ENCODE results near the gene PUM1. TPM values are rescaled to one million over a fixed set of nuclear protein-coding genes. Genes with fewer than 3 reads are reported as not detected.

PUM1 gene, protein sequence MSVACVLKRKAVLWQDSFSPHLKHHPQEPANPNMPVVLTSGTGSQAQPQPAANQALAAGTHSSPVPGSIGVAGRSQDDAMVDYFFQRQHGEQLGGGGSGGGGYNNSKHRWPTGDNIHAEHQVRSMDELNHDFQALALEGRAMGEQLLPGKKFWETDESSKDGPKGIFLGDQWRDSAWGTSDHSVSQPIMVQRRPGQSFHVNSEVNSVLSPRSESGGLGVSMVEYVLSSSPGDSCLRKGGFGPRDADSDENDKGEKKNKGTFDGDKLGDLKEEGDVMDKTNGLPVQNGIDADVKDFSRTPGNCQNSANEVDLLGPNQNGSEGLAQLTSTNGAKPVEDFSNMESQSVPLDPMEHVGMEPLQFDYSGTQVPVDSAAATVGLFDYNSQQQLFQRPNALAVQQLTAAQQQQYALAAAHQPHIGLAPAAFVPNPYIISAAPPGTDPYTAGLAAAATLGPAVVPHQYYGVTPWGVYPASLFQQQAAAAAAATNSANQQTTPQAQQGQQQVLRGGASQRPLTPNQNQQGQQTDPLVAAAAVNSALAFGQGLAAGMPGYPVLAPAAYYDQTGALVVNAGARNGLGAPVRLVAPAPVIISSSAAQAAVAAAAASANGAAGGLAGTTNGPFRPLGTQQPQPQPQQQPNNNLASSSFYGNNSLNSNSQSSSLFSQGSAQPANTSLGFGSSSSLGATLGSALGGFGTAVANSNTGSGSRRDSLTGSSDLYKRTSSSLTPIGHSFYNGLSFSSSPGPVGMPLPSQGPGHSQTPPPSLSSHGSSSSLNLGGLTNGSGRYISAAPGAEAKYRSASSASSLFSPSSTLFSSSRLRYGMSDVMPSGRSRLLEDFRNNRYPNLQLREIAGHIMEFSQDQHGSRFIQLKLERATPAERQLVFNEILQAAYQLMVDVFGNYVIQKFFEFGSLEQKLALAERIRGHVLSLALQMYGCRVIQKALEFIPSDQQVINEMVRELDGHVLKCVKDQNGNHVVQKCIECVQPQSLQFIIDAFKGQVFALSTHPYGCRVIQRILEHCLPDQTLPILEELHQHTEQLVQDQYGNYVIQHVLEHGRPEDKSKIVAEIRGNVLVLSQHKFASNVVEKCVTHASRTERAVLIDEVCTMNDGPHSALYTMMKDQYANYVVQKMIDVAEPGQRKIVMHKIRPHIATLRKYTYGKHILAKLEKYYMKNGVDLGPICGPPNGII
- 88.6 TPM for total RNA-seq

DNA sequence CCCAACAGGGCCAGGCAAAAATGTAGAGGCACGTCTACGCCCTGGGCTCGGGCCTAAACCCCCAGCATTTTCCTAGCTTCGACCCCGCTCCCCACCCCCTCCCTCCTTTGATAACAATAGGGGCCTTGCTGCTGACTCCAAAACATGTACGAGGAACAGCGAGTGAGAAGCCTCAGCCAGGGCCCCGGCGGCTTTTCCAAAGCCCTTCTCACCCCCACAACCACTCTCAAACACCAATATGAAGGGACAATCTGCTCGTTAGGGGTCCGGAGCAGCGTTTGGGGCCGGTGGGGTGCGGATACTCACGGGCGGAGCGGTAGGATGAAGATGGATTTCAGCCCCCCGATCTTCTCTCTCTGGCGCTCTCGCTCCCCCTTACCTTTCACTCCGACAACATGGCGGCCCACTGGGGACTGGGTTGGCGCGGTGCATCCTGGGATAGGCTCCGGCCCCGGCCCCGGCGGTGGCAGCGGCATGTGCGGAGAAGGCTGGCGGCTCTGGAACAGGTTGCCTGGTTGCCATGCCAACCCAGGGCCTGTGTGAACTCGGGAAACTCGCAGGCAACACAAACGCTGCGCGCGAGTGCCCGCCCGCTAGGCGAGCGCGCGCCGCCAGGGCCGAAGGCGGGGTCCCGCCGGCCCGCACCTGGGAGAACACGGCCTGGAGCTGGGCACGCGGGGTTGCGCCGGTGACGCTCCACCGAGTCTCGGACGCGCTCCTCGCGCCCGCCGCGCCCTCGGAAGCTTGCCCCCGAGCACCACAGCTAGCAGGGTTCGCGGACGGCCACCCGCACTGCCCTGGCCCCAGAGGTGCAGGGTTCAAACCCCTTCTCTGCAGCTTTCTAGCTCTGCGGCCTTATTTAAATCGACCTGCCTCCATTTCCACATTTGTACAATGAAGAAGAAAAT is at the start of gene PUM1:
PUM1 (minus strand) TSS at position 408 of the 908 bp plus-strand sequence. CDS start 6,151 bp downstream, outside the sequence.
- Histone ChIP-seq H3K27me3 (no peaks in the 10 kb centered on the region), H3K4me1 (peaks cover 39% of the 10 kb centered on the region), H3K9me3 (no peaks in the 10 kb centered on the region), H3K4me3 (peak within 1 kb of the TSS; percentile 72 to 86), H3K27ac (peak within 1 kb of the TSS; percentile 98), H3K36me3 (no peaks in the 10 kb centered on the region)
- peak; percentile 97 for DNase-seq (ENCODE audit: extremely low spot score in 2 of 2)
- intact Hi-C loops (cut with DNase I) = no loop called here
- TF ChIP-seq POLR2AphosphoS5 (IDR thresholded peaks at IDR 0.05; ENCODE audit: insufficient read depth in 1 of 2, low read depth in 1 of 2) = peak; percentile 85 to 95
- TF ChIP-seq, protein P1, sequence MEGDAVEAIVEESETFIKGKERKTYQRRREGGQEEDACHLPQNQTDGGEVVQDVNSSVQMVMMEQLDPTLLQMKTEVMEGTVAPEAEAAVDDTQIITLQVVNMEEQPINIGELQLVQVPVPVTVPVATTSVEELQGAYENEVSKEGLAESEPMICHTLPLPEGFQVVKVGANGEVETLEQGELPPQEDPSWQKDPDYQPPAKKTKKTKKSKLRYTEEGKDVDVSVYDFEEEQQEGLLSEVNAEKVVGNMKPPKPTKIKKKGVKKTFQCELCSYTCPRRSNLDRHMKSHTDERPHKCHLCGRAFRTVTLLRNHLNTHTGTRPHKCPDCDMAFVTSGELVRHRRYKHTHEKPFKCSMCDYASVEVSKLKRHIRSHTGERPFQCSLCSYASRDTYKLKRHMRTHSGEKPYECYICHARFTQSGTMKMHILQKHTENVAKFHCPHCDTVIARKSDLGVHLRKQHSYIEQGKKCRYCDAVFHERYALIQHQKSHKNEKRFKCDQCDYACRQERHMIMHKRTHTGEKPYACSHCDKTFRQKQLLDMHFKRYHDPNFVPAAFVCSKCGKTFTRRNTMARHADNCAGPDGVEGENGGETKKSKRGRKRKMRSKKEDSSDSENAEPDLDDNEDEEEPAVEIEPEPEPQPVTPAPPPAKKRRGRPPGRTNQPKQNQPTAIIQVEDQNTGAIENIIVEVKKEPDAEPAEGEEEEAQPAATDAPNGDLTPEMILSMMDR (IDR thresholded peaks at IDR 0.05) = peak in 1 of 3 experiments; percentile 7
- TF ChIP-seq POLR2A (IDR thresholded peaks at IDR 0.05) = peak in 1 of 2 donors; percentile 71

DNA sequence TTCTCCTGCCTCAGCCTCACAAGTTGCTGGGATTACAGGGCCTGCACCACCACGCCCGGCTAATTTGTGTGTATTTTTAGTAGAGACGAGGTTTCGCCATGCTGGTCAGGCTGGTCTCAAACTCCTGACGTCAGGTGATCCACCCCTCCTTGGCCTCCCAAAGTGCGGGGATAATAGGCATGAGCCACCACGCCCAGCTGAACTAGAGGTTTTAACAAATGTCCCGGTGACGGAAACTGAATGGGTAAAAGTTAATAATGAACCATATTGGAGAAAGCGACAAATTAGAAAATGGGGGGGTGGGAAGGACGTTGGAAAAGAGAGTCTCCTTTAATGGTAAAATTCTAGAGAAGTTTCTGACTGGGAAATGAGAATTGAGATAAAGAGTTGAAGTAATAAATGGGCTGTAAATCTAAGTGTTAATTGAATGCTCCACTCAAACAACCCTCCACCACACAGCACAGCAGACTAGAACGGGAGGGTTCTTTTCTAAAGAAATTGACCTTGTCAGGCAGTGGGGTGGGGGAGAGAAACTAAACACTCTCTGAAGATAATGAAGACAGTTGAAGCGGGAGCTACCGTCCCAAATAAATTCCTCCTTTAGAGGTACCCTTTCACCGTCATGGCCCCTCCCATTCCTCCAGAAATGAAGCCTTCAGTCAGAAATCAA is 46.9 kb upstream of the PUM1 start:
- no peaks in the 10 kb centered on the region for H3K36me3 ChIP-seq
- no peak overlapping the region for H3K4me3 ChIP-seq
- no peaks in the 10 kb centered on the region for H3K27me3 ChIP-seq
- no peaks in the 10 kb centered on the region for H3K9me3 ChIP-seq
- no peak overlapping the region for H3K27ac ChIP-seq
- intact Hi-C loops (cut with DNase I) = no loop called here
- H3K4me1 ChIP-seq = no peaks in the 10 kb centered on the region
- TF ChIP-seq, protein P1 (IDR thresholded peaks at IDR 0.05) = no peak
- TF ChIP-seq POLR2A (IDR thresholded peaks at IDR 0.05) (no peak), POLR2AphosphoS5 (IDR thresholded peaks at IDR 0.05; ENCODE audit: insufficient read depth in 1 of 2, low read depth in 1 of 2) (no peak)
- DNase-seq (ENCODE audit: extremely low spot score in 2 of 2) = no peak

DNA sequence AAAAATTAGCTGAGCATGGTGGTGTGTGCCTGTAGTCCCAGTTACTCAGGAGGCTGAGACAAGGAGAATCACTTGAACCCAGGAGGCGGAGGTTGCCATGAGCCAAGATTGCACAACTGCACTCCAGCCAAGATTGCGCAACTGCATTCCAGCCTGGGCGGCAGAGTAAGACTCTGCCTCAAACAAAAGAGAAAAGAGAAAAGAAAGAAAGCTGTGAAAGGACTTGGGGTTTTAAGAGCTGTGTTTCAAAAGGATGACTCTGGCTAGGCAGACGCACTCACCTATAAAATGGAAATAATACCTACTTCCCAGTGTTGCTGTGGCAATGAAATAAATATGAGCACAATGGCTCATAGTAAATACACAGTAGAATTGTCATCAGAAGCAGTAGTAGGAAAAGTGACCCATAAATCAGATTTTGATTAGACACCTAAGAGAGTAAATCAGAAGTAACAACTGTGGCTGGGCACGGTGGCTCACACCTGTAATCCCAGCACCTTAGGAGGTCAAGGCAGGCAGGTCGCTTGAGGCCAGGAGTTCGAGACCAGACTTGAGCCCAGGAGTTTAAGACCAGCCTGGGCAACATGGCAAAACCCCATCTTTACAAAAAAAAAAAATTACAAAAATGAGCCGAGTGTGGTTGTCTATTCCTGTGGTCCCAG is 45.9 kb upstream of the PUM1 start:
- Histone ChIP-seq H3K36me3 (no peaks in the 10 kb centered on the region), H3K4me3 (no peak overlapping the region), H3K27me3 (no peaks in the 10 kb centered on the region), H3K9me3 (no peaks in the 10 kb centered on the region), H3K4me1 (no peaks in the 10 kb centered on the region), H3K27ac (no peak overlapping the region)
- TF ChIP-seq, protein P1 (IDR thresholded peaks at IDR 0.05) = no peak
- no peak for TF ChIP-seq POLR2AphosphoS5 (IDR thresholded peaks at IDR 0.05; ENCODE audit: insufficient read depth in 1 of 2, low read depth in 1 of 2)
- DNase-seq (ENCODE audit: extremely low spot score in 2 of 2) = no peak
- intact Hi-C loops (cut with DNase I) = no loop called here

DNA sequence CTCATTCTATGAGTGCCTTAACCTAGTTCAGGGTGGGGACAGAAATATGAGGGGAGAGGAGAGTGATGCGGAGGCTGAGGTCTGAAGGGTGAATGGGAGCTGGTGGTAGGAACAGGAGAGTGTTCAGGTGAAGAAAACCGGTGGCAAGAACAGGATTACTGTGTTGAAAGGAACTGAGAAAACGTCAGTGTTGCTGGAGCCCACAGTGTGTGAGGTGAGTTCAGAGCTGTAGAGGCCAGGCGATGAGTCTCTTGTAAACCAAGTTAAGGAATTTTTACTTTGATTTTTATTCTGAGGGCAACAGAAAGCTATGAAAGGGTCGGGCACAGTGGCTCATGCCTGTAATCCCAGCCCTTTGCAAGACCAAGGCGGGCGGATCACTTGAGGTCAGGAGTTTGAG is 45.3 kb upstream of the PUM1 start:
- DNase-seq (ENCODE audit: extremely low spot score in 2 of 2) = no peak
- Histone ChIP-seq H3K9me3 (no peaks in the 10 kb centered on the region), H3K27ac (no peak overlapping the region), H3K27me3 (no peaks in the 10 kb centered on the region), H3K36me3 (no peaks in the 10 kb centered on the region), H3K4me3 (no peak overlapping the region), H3K4me1 (no peaks in the 10 kb centered on the region)
- TF ChIP-seq POLR2A (IDR thresholded peaks at IDR 0.05) (no peak), POLR2AphosphoS5 (IDR thresholded peaks at IDR 0.05; ENCODE audit: insufficient read depth in 1 of 2, low read depth in 1 of 2) (no peak)
- TF ChIP-seq, protein P1 (IDR thresholded peaks at IDR 0.05) = no peak
- intact Hi-C loops (cut with DNase I) = no loop called here

All from vagina (tissue), 2 donors.